Left ventricle myocardium inferior (tissue), 1 donor: Measurements from ENCODE around the gene AP2A2. TPM values are rescaled to one million over a fixed set of nuclear protein-coding genes. Genes with fewer than 3 reads are reported as not detected.

Experiments used
- DNase-seq: peaks from one replicate; pipeline ENCODE4 v3.0.0-alpha.2; 2020
- H3K27ac ChIP-seq: fragments of 200-600 bp; replicated peaks from 2 replicates; pipeline ENCODE4 v1.8.0; 2021
- H3K27me3 ChIP-seq: fragments of 200-600 bp; 2 replicates; pipeline ENCODE4 v1.8.0; 2021; ENCODE audit warnings: low read depth
- H3K36me3 ChIP-seq: fragments of 200-600 bp; 2 replicates; pipeline ENCODE4 v1.8.0; 2021
- H3K4me1 ChIP-seq: fragments of 200-600 bp; 2 replicates; pipeline ENCODE4 v1.8.0; 2021
- H3K4me3 ChIP-seq: fragments of 200-600 bp; 2 replicates; pipeline ENCODE4 v1.8.0; 2021; ENCODE audit warnings: mild to moderate bottlenecking, moderate library complexity
- H3K9me3 ChIP-seq: fragments of 200-600 bp; replicated peaks from 2 replicates; pipeline ENCODE4 v1.8.0; 2021
- intact Hi-C: fragments of 100-400 bp; cut with micrococcal nuclease; formaldehyde crosslinking; loops from one replicate; pipeline ENCODE4 v1.11.0; 2022
- total RNA-seq: library from RNA; stranded (reverse); fragmentation: NEBNext Ultra II Directional; extraction: Animal tissue kit (Norgen Biotek cat#: 25700); gene quantifications from one replicate; pipeline ENCODE4 v1.2.1, GENCODE V29; 2021
- TF ChIP-seq, protein P1 (sequence below): fragments of 200-600 bp; IDR thresholded peaks from 2 replicates; pipeline ENCODE4 v1.8.0; 2021; ENCODE audit warnings: antibody characterized with exemption, mild to moderate bottlenecking, borderline replicate concordance
- donor health status: DM: no; HTN: yes; CAD: no; lungs with severe emphysema.

AP2A2 gene
- total RNA-seq, 1 donor from 2014 or later = 41.4 TPM

DNA sequence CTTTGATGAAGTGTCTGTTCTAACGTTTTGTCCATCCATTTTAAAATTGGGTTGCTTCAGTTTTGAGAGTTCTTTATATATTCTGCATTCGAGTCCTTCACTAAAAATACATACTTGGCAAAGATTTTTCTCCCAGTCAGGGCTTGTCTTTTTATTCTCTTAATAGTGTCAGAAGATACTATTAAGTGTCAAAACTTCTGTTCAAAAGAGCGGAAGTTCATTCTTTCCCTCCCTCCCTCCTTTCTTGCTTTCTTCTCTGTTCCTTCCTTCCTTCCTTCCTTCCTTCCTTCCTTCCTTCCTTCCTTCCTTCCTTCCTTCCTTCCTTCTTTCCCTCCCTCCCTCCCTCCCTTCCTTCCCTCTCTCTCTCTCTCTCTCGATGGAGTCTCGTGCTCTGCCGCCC is 118.5 kb downstream of the AP2A2 start:
- no peak for DNase-seq
- intact Hi-C loops = no loop called here
- no peak overlapping the region for H3K4me3 ChIP-seq
- peaks cover 7% of the 10 kb centered on the region for H3K9me3 ChIP-seq
- H3K27me3 ChIP-seq = peaks cover 64% of the 10 kb centered on the region
- no peaks in the 10 kb centered on the region for H3K36me3 ChIP-seq
- H3K27ac ChIP-seq = no peak overlapping the region
- H3K4me1 ChIP-seq = no peaks in the 10 kb centered on the region
- TF ChIP-seq, protein P1, sequence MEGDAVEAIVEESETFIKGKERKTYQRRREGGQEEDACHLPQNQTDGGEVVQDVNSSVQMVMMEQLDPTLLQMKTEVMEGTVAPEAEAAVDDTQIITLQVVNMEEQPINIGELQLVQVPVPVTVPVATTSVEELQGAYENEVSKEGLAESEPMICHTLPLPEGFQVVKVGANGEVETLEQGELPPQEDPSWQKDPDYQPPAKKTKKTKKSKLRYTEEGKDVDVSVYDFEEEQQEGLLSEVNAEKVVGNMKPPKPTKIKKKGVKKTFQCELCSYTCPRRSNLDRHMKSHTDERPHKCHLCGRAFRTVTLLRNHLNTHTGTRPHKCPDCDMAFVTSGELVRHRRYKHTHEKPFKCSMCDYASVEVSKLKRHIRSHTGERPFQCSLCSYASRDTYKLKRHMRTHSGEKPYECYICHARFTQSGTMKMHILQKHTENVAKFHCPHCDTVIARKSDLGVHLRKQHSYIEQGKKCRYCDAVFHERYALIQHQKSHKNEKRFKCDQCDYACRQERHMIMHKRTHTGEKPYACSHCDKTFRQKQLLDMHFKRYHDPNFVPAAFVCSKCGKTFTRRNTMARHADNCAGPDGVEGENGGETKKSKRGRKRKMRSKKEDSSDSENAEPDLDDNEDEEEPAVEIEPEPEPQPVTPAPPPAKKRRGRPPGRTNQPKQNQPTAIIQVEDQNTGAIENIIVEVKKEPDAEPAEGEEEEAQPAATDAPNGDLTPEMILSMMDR = no peak

DNA sequence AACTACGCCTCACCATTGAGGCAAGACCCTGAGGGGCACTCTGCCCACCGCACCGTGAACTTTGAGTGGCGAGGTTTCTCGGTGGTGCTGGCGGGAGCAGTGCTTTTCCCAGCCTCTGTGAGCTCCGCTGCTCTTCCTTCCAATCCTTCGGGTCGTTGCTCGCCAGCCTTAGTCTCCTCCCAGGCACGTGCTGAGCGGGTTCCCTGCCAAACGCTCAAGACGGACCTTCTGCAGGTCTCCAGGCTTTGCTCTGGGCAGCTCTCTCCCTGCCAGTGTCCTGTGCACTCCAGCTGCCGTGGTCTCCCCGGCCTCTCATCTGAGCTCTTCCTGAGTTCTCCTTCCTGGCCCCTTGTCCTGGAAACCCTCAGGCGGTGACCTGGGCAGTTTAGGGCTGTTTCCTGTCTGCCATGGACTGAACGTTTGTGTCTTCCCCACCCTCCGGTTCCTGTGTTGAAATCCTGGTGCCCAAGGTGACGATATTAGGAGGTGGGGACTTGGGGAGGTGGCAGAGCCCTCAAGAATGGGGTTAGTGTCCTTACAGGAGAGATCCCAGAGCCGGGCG is 122.0 kb downstream of the AP2A2 start:
- Histone ChIP-seq H3K36me3 (no peaks in the 10 kb centered on the region), H3K27me3 (peaks cover 70% of the 10 kb centered on the region), H3K27ac (no peak overlapping the region), H3K4me3 (no peak overlapping the region), H3K9me3 (peaks cover 7% of the 10 kb centered on the region), H3K4me1 (peaks cover 6% of the 10 kb centered on the region)
- no peak for DNase-seq
- TF ChIP-seq, protein P1 = no peak
- intact Hi-C loops = no loop called here

DNA sequence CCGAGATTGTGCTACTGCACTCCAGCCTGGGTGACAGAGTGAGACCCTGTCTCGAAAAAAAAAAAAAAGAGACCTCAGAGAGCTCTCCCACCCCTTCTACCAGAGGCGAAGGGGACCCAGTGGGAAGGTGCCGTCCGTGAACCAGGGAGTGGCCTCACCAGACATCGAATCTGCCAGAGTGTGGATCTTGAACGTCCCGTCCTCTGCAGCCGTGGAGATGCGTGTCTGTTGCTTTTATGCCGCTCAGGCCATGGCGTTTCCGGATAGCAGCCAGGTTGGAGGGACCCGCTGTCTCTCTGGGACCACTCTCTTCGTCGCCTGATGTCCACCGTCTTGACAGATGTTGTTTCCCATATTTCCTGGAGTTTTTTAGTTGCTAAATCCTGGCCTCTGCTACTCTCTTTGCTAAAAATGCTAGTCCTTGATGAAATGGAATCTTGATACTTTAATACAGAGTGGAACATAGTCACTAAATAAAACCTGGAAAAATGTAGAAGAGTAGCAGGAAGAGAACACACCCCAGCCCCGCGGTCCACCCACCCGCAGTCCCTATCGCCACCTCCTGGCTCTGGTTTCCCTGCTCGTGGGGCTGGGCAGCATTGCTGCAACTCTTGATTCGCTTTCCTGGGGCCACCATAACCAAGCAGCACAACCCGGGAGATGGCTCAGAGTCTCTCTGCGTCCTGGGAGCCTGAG is 122.9 kb downstream of the AP2A2 start:
- intact Hi-C loops = no loop called here
- H3K4me3 ChIP-seq = no peak overlapping the region
- TF ChIP-seq, protein P1 = no peak
- H3K9me3 ChIP-seq = peaks cover 7% of the 10 kb centered on the region
- H3K4me1 ChIP-seq = peaks cover 6% of the 10 kb centered on the region
- H3K27ac ChIP-seq = no peak overlapping the region
- H3K36me3 ChIP-seq = no peaks in the 10 kb centered on the region
- H3K27me3 ChIP-seq = peaks cover 72% of the 10 kb centered on the region
- no peak for DNase-seq

DNA sequence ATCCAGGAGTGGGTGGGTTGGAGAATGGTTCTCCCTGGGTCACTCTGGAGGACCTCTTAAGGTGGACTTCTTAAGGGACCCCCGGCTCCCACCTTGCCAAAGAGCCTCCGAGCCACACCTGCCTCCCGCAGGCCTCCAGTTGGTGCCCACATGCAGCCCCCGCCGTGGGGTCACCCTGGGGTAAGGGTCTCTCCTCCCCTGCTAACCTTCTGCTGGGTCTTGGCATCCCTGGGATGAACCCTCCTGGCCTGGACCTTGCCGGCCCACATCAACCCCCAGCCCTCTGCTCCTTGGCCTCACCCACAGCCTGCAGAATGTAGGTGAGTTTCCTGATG is 123.4 kb downstream of the AP2A2 start:
- H3K27ac ChIP-seq = no peak overlapping the region
- DNase-seq = no peak
- no peak overlapping the region for H3K4me3 ChIP-seq
- intact Hi-C loops = no loop called here
- H3K4me1 ChIP-seq = peaks cover 8% of the 10 kb centered on the region
- TF ChIP-seq, protein P1 = no peak
- H3K36me3 ChIP-seq = no peaks in the 10 kb centered on the region
- H3K27me3 ChIP-seq = peaks cover 77% of the 10 kb centered on the region
- H3K9me3 ChIP-seq = peaks cover 7% of the 10 kb centered on the region

DNA sequence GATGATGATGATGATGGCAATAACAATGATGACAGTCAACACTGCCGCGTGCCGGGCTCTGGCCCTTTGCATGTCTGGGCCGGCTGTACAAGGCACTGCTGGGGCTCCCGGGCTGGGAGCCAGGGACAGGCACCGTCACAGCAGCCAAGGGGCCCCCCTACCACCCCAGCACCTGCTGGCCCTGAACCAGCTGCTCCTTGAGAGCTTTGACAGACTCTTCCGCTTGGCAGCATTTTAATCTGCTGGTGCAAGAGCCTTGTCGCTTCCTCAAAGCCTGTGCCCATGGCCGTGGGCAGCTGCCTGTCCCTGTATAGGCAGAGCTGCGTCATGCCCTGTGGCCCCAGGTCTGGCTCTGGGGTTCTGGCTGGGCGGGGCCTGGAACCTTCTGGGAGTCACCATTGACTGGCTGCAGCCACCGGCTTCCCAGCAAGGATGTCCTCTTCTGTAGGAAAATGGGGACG is 123.8 kb downstream of the AP2A2 start:
- DNase-seq = no peak
- intact Hi-C loops = no loop called here
- Histone ChIP-seq H3K4me3 (no peak overlapping the region), H3K36me3 (no peaks in the 10 kb centered on the region), H3K27me3 (peaks cover 81% of the 10 kb centered on the region), H3K4me1 (peaks cover 8% of the 10 kb centered on the region), H3K27ac (no peak overlapping the region), H3K9me3 (peaks cover 7% of the 10 kb centered on the region)
- TF ChIP-seq, protein P1 = no peak
